Measurements from ENCODE around the gene FES. TPM values are rescaled to one million over a fixed set of nuclear protein-coding genes. Genes with fewer than 3 reads are reported as not detected.

The FES gene
- total and polyA plus RNA-seq, 12 donors = 8.6 to 27.7 (median 12.9) TPM

GRCh38 chr15:90876512-90877170 lies 7.7 kb upstream of the FES start:
- WGBS, 2 donors = 92 to 94% methylated on average over 15 of the region's 15 CpGs
- intact Hi-C loops (cut with DNase I) = loop anchor here in 1 of 10 donors (5.0 kb wide), 1 partner anchor 169 kb away; no protein-coding TSS in a partner anchor
- TF ChIP-seq, protein P1, sequence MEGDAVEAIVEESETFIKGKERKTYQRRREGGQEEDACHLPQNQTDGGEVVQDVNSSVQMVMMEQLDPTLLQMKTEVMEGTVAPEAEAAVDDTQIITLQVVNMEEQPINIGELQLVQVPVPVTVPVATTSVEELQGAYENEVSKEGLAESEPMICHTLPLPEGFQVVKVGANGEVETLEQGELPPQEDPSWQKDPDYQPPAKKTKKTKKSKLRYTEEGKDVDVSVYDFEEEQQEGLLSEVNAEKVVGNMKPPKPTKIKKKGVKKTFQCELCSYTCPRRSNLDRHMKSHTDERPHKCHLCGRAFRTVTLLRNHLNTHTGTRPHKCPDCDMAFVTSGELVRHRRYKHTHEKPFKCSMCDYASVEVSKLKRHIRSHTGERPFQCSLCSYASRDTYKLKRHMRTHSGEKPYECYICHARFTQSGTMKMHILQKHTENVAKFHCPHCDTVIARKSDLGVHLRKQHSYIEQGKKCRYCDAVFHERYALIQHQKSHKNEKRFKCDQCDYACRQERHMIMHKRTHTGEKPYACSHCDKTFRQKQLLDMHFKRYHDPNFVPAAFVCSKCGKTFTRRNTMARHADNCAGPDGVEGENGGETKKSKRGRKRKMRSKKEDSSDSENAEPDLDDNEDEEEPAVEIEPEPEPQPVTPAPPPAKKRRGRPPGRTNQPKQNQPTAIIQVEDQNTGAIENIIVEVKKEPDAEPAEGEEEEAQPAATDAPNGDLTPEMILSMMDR (IDR thresholded peaks at IDR 0.05) = no peak
- Histone ChIP-seq H3K27ac (no peak overlapping the region), H3K4me3 (no peak overlapping the region), H3K4me1 (peaks cover 14 to 32% (median 24%) of the 10 kb centered on the region in 9 donors), H3K27me3 (no peaks in the 10 kb centered on the region), H3K36me3 (peaks cover 5 to 69% (median 55%) of the 10 kb centered on the region in 9 donors), H3K9me3 (no peaks in the 10 kb centered on the region)
- DNase-seq (no peak), ATAC-seq (no peak)

DNA sequence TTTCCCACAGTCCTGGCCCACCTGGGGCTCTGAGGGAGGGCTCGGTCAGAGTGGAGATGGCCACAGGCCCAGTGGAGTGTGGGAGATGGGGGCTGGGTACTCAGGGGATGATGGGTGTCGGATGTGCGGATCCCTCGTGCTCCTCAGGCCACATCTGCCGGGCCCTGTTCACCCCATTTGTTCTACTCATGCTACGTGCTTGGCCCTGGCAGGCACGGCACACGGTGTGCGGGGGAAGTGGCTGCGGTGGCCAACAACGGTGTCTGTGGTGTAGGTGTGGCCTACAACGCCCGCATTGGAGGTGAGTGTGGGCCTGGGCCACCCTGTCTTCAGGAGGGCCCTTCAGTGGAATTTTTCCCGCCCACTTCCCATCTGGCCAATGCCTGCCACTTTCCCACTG lies 7.0 kb upstream of the FES start:
- H3K36me3 ChIP-seq = peaks cover 5 to 76% (median 59%) of the 10 kb centered on the region in 9 donors
- TF ChIP-seq, protein P1 (IDR thresholded peaks at IDR 0.05) = no peak
- peaks cover 14 to 32% (median 22%) of the 10 kb centered on the region in 9 donors for H3K4me1 ChIP-seq
- 93 to 97% methylated on average over 14 of the region's 14 CpGs for WGBS, 2 donors
- no peak for DNase-seq
- no peaks in the 10 kb centered on the region for H3K9me3 ChIP-seq
- ATAC-seq = no peak
- no peak overlapping the region for H3K27ac ChIP-seq
- H3K4me3 ChIP-seq = no peak overlapping the region
- intact Hi-C loops (cut with DNase I) = loop anchor here in 1 of 10 donors (5.0 kb wide), 1 partner anchor 170 kb away; no protein-coding TSS in a partner anchor
- no peaks in the 10 kb centered on the region for H3K27me3 ChIP-seq

DNA sequence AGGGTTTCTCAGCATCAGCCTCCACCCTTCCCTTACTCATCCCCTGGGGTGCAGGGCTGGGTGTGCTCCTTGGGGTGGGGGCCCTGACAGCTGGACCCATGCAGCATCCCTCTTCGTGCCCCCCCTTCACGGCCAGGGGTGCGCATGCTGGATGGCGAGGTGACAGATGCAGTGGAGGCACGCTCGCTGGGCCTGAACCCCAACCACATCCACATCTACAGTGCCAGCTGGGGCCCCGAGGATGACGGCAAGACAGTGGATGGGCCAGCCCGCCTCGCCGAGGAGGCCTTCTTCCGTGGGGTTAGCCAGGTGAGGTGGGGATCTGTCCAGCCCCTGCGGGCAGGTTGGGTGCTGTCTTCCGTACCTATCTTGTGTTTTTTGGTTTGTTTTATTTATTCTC lies 6.3 kb upstream of the FES start:
- TF ChIP-seq, protein P1 (IDR thresholded peaks at IDR 0.05) = no peak
- DNase-seq (no peak), ATAC-seq (no peak)
- Histone ChIP-seq H3K27me3 (no peaks in the 10 kb centered on the region), H3K36me3 (peaks cover 5 to 83% (median 59%) of the 10 kb centered on the region in 9 donors), H3K4me3 (no peak overlapping the region), H3K9me3 (no peaks in the 10 kb centered on the region), H3K4me1 (peaks cover 15 to 32% (median 20%) of the 10 kb centered on the region in 9 donors), H3K27ac (no peak overlapping the region)
- 95 to 97% methylated on average over 14 of the region's 14 CpGs for WGBS, 2 donors
- intact Hi-C loops (cut with DNase I) = loop anchor here in 1 of 10 donors (5.0 kb wide), 1 partner anchor 171 kb away; no protein-coding TSS in a partner anchor

DNA sequence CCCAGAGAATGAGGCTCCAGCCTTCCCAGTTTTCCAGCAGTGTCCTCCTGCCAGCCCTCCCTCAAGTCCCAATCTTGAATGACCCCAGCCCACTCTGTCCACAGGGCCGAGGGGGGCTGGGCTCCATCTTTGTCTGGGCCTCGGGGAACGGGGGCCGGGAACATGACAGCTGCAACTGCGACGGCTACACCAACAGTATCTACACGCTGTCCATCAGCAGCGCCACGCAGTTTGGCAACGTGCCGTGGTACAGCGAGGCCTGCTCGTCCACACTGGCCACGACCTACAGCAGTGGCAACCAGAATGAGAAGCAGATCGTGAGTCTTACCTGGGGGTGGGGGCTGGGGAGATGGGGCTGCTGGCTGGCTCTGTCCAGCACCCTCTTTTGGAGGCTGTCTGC lies 5.6 kb upstream of the FES start:
- TF ChIP-seq, protein P1 (IDR thresholded peaks at IDR 0.05) = no peak
- 93 to 95% methylated on average over 15 of the region's 15 CpGs for WGBS, 2 donors
- no peak for DNase-seq
- peaks cover 5 to 85% (median 59%) of the 10 kb centered on the region in 9 donors for H3K36me3 ChIP-seq
- no peaks in the 10 kb centered on the region for H3K27me3 ChIP-seq
- H3K4me1 ChIP-seq = peaks cover 10 to 32% (median 20%) of the 10 kb centered on the region in 9 donors
- ATAC-seq = no peak
- intact Hi-C loops (cut with DNase I) = loop anchor here in 1 of 10 donors (5.0 kb wide), 1 partner anchor 171 kb away; no protein-coding TSS in a partner anchor
- no peaks in the 10 kb centered on the region for H3K9me3 ChIP-seq
- no peak overlapping the region for H3K27ac ChIP-seq
- no peak overlapping the region for H3K4me3 ChIP-seq

All from heart right ventricle (tissue), 16 donors.